SK-N-SH treated with all-trans-retinoic acid at 6 μM for 48 hours (cell line): ENCODE data around the gene FRAS1.

Source experiments
- CSDC2 ChIP-seq: fragments of 250-450 bp; sonication (Bioruptor Pico); IDR thresholded peaks from 2 replicates; pipeline ENCODE4 v1.5.0; 2020; ENCODE audit warnings: mild to moderate bottlenecking, moderate library complexity
- CSRNP3 ChIP-seq: fragments of 250-450 bp; sonication (Bioruptor Pico); IDR thresholded peaks from 2 replicates; pipeline ENCODE4 v1.5.1; 2021; ENCODE audit warnings: mild to moderate bottlenecking, moderate library complexity
- ZNF565 ChIP-seq: fragments of 450-650 bp; formaldehyde crosslinking; conservative IDR thresholded peaks from 2 replicates; pipeline ENCODE4 v1.5.0; 2020; ENCODE audit warnings: low read depth, mild to moderate bottlenecking, moderate library complexity

Gene FRAS1

GRCh38 chr4:78592088-78592783 lies 535.1 kb downstream of the FRAS1 start (continued):
- TF ChIP-seq CSRNP3 (CRISPR knock-in tag) = no peak
- no peak for TF ChIP-seq CSDC2 (CRISPR knock-in tag)
- no peak for TF ChIP-seq ZNF565
